A673 (cell line): ENCODE data around the gene TUBA4B.

Experiments
- CTCF ChIP-seq: fragments of 300-800, 200-600 bp; sonication (generic); conservative IDR thresholded peaks from 2 replicates; pipeline ENCODE4 v1.5.1; 2017; ENCODE audit warnings: low read depth, mild to moderate bottlenecking, antibody characterized with exemption, low read length, moderate library complexity, mixed read lengths
- EZH2 ChIP-seq: fragments of 200-600 bp; sonication (generic); IDR thresholded peaks from 2 replicates; pipeline ENCODE4 v1.6.1; 2017; ENCODE audit warnings: borderline replicate concordance, low read depth, mild to moderate bottlenecking, mixed read lengths, antibody characterized with exemption, low read length; ENCODE audit not compliant: poor library complexity, severe bottlenecking

- TF ChIP-seq CTCF (no peak), EZH2 (no peak)
These were observed 4.2 kb upstream of the TUBA4B start for GRCh38 chr2:219248845-219249202.
